ENCODE measurements around the gene ARFGEF2. TPM values are rescaled to one million over a fixed set of nuclear protein-coding genes. Genes with fewer than 3 reads are reported as not detected.

The ARFGEF2 gene
- total and polyA plus RNA-seq, 10 of the 15 experiments (the other 5 are each of a cell fraction or from before 2014, with no cell fraction given) = 5.2 to 24.1 (median 17.7) TPM

GRCh38 chr20:48951041-48951440 is 29.5 kb downstream of the ARFGEF2 start:
- BruUV-seq (replicated peaks) = no TSS peak
- Histone ChIP-seq H3K27ac (ENCODE audit: control insufficient read depth, insufficient read depth) (no peak overlapping the region), H3K36me3 (ENCODE audit: control insufficient read depth in 2 of 2, insufficient read depth in 2 of 2, low read length in 1 of 2) (peaks cover 16 to 25% of the 10 kb centered on the region in 2 experiments), H3K79me2 (ENCODE audit: control insufficient read depth, insufficient read depth, low read length) (no peaks in the 10 kb centered on the region), H4K20me1 (ENCODE audit: control insufficient read depth, insufficient read depth) (no peaks in the 10 kb centered on the region), H3K4me1 (ENCODE audit: control insufficient read depth, insufficient read depth, low read length) (no peaks in the 10 kb centered on the region), H2AFZ (ENCODE audit: control insufficient read depth, low read depth, low read length) (no peak overlapping the region), H3K9me3 (replicated peaks; ENCODE audit: control insufficient read depth, insufficient read depth, low read length) (no peaks in the 10 kb centered on the region), H3K27me3 (replicated peaks in 1 of 2; ENCODE audit: control insufficient read depth in 2 of 2, insufficient read depth in 2 of 2, low read length in 1 of 2) (no peaks in the 10 kb centered on the region), H3K9ac (ENCODE audit: control insufficient read depth, insufficient read depth, low read length) (no peak overlapping the region), H3K4me2 (ENCODE audit: control insufficient read depth, insufficient read depth) (no peak overlapping the region), H3K4me3 (no peak overlapping the region)
- CTCF ChIA-PET = no interaction called here
- in situ Hi-C loops (cut with MboI) (no loop called here), intact Hi-C loops (cut with micrococcal nuclease; ENCODE audit: unreplicated experiment) (no loop called here)
- ATAC-seq (no peak), DNase-seq (ENCODE audit: low read depth, low spot score) (no peak), FAIRE-seq (no peak)
- no peak for TF ChIP-seq YBX1 (IDR thresholded peaks at IDR 0.05)
- no peak for TF ChIP-seq KLF5 (IDR thresholded peaks at IDR 0.05; ENCODE audit: partially characterized antibody)
- no peak for TF ChIP-seq BCL11A (IDR thresholded peaks at IDR 0.05; ENCODE audit: low read depth, low read length)
- no peak for TF ChIP-seq USF2 (IDR thresholded peaks at IDR 0.05; ENCODE audit: borderline replicate concordance, low read depth, low read length)
- no peak for TF ChIP-seq TBL1XR1 (IDR thresholded peaks at IDR 0.05; ENCODE audit: low read depth, low read length)
- no peak for TF ChIP-seq MYC (IDR thresholded peaks at IDR 0.05; ENCODE audit: insufficient read depth, insufficient read length, insufficient replicate concordance, low read length, severe bottlenecking)
- no peak for TF ChIP-seq IRF4 (IDR thresholded peaks at IDR 0.05; ENCODE audit: low read depth, low read length)
- no peak for TF ChIP-seq RUNX3 (IDR thresholded peaks at IDR 0.05; ENCODE audit: low read length)
- no peak for TF ChIP-seq SMC3 (IDR thresholded peaks at IDR 0.05; ENCODE audit: borderline replicate concordance, low read length)
- no peak for TF ChIP-seq SREBF2 (IDR thresholded peaks at IDR 0.05; ENCODE audit: low read length)
- TF ChIP-seq POLR2A (IDR thresholded peaks at IDR 0.05; ENCODE audit: low read depth, low read length) = no peak
- TF ChIP-seq MEF2B (IDR thresholded peaks at IDR 0.05; ENCODE audit: partially characterized antibody, poor library complexity, severe bottlenecking) = no peak
- TF ChIP-seq, protein P1, sequence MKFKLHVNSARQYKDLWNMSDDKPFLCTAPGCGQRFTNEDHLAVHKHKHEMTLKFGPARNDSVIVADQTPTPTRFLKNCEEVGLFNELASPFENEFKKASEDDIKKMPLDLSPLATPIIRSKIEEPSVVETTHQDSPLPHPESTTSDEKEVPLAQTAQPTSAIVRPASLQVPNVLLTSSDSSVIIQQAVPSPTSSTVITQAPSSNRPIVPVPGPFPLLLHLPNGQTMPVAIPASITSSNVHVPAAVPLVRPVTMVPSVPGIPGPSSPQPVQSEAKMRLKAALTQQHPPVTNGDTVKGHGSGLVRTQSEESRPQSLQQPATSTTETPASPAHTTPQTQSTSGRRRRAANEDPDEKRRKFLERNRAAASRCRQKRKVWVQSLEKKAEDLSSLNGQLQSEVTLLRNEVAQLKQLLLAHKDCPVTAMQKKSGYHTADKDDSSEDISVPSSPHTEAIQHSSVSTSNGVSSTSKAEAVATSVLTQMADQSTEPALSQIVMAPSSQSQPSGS (IDR thresholded peaks at IDR 0.05; ENCODE audit: low read length) = no peak
- no peak for TF ChIP-seq NFYB (IDR thresholded peaks at IDR 0.05; ENCODE audit: insufficient read depth, low read depth, low read length)
- no peak for TF ChIP-seq CHD4 (IDR thresholded peaks at IDR 0.05)
- no peak for TF ChIP-seq RBBP5 (conservative IDR thresholded peaks at IDR 0.05)
- POLR2A ChIA-PET = no interaction called here
- RAD21 ChIA-PET (ENCODE audit: unreplicated experiment) = no interaction called here
- 97% methylated on average over 10 of the region's 10 CpGs for WGBS (ENCODE audit: insufficient coverage, insufficient replicate concordance, low lambda C conversion rate, missing lambda C conversion rate)
- SMC1A ChIA-PET (ENCODE audit: uncharacterized antibody, unreplicated experiment) = no interaction called here
